GM03348 (cell line): Measurements from ENCODE around the gene NACC2.

Source experiments
- DNase-seq: peaks from one replicate; pipeline ENCODE4 v3.0.0; 2012; ENCODE audit warnings: low spot score

NACC2 gene

GRCh38 chr9:136010615-136011361 is 84.3 kb downstream of the NACC2 start:
- DNase-seq: no peak

DNA sequence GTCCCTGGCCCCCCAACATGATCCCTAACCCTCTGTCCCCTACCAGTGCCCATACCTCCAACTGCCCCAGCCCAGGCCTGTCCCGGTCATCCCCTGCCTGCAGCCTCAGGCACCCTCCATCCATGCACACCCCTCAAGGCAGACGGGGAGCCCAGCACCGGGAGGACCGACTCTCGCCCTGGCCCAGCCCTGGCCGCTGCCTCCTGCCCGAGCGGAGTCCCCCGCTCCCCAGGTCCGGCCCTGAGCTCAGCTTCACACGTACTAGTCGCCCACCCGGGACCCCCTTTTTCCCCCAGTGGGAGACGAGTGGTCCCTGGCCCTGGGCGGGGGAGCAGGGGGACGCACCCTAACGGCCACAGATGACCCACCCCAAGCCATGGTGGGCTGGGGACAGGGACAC is 84.9 kb downstream of the NACC2 start:
- DNase-seq: no peak

GRCh38 chr9:136009516-136009915 is 85.6 kb downstream of the NACC2 start:
- DNase-seq: no peak

- DNase-seq: no peak
These were observed 86.4 kb downstream of the NACC2 start for GRCh38 chr9:136008693-136008997.

- no peak for DNase-seq
These were observed 87.0 kb downstream of the NACC2 start for GRCh38 chr9:136007934-136008692.

GRCh38 chr9:136007276-136007933 is 87.7 kb downstream of the NACC2 start:
- DNase-seq: no peak

DNA sequence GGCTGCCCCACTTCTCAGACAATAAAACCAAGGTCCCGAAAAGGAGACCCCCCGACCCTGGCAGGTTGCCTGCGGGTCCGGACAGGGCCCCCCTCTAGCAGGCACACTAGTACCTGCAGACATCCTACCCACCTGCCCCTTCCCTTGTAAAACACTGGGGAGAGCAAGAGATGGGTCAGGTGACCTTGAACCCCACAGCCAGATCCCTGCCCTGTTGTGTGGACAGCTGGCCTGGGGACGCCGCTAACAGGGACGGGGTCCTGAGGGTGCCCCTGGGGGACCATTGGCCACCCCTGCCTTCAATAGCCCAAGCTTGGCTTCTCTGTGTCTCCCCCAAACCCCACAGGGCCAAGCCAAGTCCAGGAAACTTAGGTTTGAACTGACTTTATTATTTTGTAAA is 88.9 kb downstream of the NACC2 start:
- DNase-seq: no peak

DNA sequence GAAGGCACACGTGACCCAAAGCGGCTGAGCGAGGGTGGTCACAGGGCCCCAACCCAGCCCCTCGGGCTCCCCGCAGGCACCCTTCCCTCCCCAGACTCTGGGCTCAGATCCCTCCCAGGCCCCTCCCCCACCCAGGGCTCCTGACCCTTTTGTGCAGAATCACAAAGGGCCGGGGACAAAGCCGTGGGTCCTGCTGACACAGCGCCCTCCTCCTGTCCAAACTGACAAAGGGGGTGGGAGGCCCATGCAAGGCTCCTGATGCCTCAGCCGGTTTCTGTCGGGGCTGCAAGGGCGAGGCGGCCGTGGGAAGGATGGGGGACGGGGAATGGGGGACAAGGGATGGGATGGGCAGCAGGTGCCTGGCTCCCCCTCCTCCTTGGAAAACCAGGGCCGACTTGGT is 90.4 kb downstream of the NACC2 start:
- DNase-seq: no peak

- no peak for DNase-seq
These were observed 90.9 kb downstream of the NACC2 start for GRCh38 chr9:136004219-136004618.

- no peak for DNase-seq
These were observed 91.5 kb downstream of the NACC2 start for GRCh38 chr9:136003411-136004218.

DNA sequence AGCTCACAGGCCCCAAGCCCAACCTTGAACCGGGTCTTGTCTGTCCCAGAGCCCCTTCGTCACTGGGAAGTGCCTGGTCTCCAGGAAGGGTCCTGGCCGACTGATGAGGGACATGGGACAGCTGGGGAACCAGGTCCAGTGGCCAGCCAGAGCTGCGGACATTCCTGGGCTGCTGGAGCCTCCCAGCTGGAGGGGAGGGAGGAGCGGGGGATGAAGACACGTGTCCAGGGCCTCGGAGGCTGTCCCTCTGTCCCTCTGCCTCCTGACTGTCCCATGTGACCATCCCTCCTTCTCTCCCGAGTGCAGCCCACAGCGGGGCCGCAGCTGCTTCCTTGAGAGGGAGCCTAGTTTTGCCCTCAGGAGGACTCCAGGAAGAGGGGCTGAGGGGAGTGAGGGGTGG is 92.2 kb downstream of the NACC2 start:
- DNase-seq: peak; percentile 41

GRCh38 chr9:136002215-136002614 is 92.9 kb downstream of the NACC2 start:
- DNase-seq: no peak

- no peak for DNase-seq
These were observed 93.9 kb downstream of the NACC2 start for GRCh38 chr9:136001231-136001630.

- DNase-seq: no peak
These were observed 96.5 kb downstream of the NACC2 start for GRCh38 chr9:135998410-135999071.

DNA sequence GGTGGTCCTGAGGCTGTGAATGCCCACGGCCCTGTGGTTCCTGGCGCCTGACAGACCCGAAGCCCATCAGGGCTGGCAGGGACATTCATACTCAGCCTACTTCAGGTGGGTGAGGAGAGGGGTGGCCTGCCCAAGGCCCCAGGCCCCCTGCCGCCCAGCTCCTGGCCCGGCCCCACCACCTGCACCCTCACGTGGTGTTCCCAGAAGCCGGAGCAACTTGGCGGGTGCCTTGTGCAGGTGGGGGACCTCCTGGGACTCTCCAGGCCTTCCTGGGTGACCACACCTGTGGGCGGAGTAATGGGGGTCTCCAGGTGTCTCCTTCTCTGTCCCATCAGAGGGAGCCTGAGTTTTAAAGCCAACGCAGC is 97.1 kb downstream of the NACC2 start:
- no peak for DNase-seq

- no peak for DNase-seq
These were observed 97.7 kb downstream of the NACC2 start for GRCh38 chr9:135997090-135998015.

- no peak for DNase-seq
These were observed 99.3 kb downstream of the NACC2 start for GRCh38 chr9:135995816-135996215.

- DNase-seq: no peak
These were observed 100.4 kb downstream of the NACC2 start for GRCh38 chr9:135994501-135995192.

GRCh38 chr9:135993765-135994500 is 101.2 kb downstream of the NACC2 start:
- DNase-seq: no peak

- DNase-seq: no peak
These were observed 101.7 kb downstream of the NACC2 start for GRCh38 chr9:135993409-135993742.
